ENCODE results near the gene NDUFS3. TPM values are rescaled to one million over a fixed set of nuclear protein-coding genes. Genes with fewer than 3 reads are reported as not detected.

NDUFS3 gene
- total RNA-seq (2021; ENCODE audit: unreplicated experiment) (135 TPM), Bru-seq, nascent RNA (percentile 82 among the genes with signal in this experiment), BruChase-seq, experiment 1, labeled RNA remaining after a 2-hour chase (percentile 78 among the genes with signal in this experiment), BruChase-seq, experiment 2, labeled RNA remaining after a 6-hour chase (percentile 87 among the genes with signal in this experiment)
- polyA plus RNA-seq (2012; ENCODE audit: insufficient read length), result 135 TPM
- long read RNA-seq, transcript NDUFS3-201 (7 exons, 958 nt), result major isoform, 64 of 127 reads
- long read RNA-seq, partial matches to known transcripts, result 5 of 127 reads
- long read RNA-seq, other reads (novel, unspliced or antisense), result 56 of 127 reads

- TSS peak; percentile 91 for BruUV-seq (replicated peaks)
- POLR2A ChIA-PET, result interaction anchor here (0.6 to 0.8 kb wide), 5 partner anchors 28 to 141 kb away, joined by 3 to 13 read pairs (median 4); no protein-coding TSS in a partner anchor
These were observed at the start of gene NDUFS3, which contains the start of gene KBTBD4 for GRCh38 chr11:47578524-47579494. Gene NDUFS3, plus strand, starts transcription at chr11:47579074. Its CDS starts 18 bp downstream, at chr11:47579092. Gene KBTBD4, minus strand, starts transcription at chr11:47578970. Its CDS starts 19 bp downstream, at chr11:47578951.

More at GRCh38 chr11:47578524-47579494, at the start of gene NDUFS3, which contains the start of gene KBTBD4:
- peak within 1 kb of the TSS; percentile 98 to 100 for H3K4me3 ChIP-seq (ENCODE audit: low read depth in 2 of 2, low read length in 2 of 2)
- intact Hi-C loops (cut with micrococcal nuclease; ENCODE audit: unreplicated experiment) (no loop called here), in situ Hi-C loops (cut with HindIII; ENCODE audit: low pct_unique_long_range_greater_than_20kb, low sequenced_read_pairs) (no loop called here)
- TF ChIP-seq REST (IDR thresholded peaks at IDR 0.05; ENCODE audit: insufficient read depth in 1 of 2, low read depth in 2 of 2, low read length in 1 of 2) (peak in 1 of 2 experiments; percentile 71; a peak in 1 of 4 replicates), CTCF (IDR thresholded peaks at IDR 0.05) (no peak), SIN3A (IDR thresholded peaks at IDR 0.05; ENCODE audit: borderline replicate concordance, insufficient read depth, low read depth, low read length) (peak; percentile 56; the same call in 1 of the 2 replicates), POLR2AphosphoS5 (IDR thresholded peaks at IDR 0.05; ENCODE audit: low read depth, low read length) (peak; percentile 83), TCF7L2 (IDR thresholded peaks at IDR 0.05; ENCODE audit: low read depth, low read length) (peak; percentile 79)
- ATAC-seq (peak; percentile 94), DNase-seq (ENCODE audit: low read depth, low spot score) (peak; percentile 32)
- CTCF ChIA-PET, result no interaction called here
- peak within 1 kb of the TSS; percentile 90 for H3K27ac ChIP-seq (ENCODE audit: low read length)
- H3K4me1 ChIP-seq (ENCODE audit: control insufficient read depth, insufficient read depth, low read length), result peaks cover 17% of the 10 kb centered on the region
- no peaks in the 10 kb centered on the region for H3K9me3 ChIP-seq (ENCODE audit: control insufficient read depth, insufficient read depth, low read depth, low read length)
- H3K27me3 ChIP-seq (ENCODE audit: control insufficient read depth, insufficient read depth, low read length), result no peaks in the 10 kb centered on the region
- peaks cover 13% of the 10 kb centered on the region for H3K36me3 ChIP-seq (ENCODE audit: control insufficient read depth, insufficient read depth, low read length)
